Cardiac muscle cell (in vitro differentiated cells and primary cell): Measurements from ENCODE around the gene PPP3CA. TPM values are rescaled to one million over a fixed set of nuclear protein-coding genes. Genes with fewer than 3 reads are reported as not detected.
A peak's percentile ranks its signal among the peaks of the same experiment; 100 is the strongest.

Experiments used
- DNase-seq, 2 donors: peaks; one replicate each; pipeline versions ENCODE4 v3.0.0 to v3.0.0-alpha.2; 2010 to 2017; ENCODE audit warnings: low read depth in 1 of 2, low spot score in 1 of 2
- H3K27ac ChIP-seq: fragments of 200-600 bp; sonication (generic); 2 replicates; pipeline ENCODE4 v1.5.1; 2016
- H3K27me3 ChIP-seq: fragments of 200-600 bp; sonication (generic); 2 replicates; pipeline ENCODE4 v1.6.0; 2016; ENCODE audit warnings: control low read depth
- H3K36me3 ChIP-seq: fragments of 200-600 bp; sonication (generic); 2 replicates; pipeline ENCODE4 v1.5.1; 2016; ENCODE audit warnings: control low read depth
- H3K4me1 ChIP-seq: fragments of 200-600 bp; sonication (generic); 2 replicates; pipeline ENCODE4 v1.8.1; 2017; ENCODE audit warnings: low read depth, mild to moderate bottlenecking, mixed run types
- H3K4me3 ChIP-seq: fragments of 200-600 bp; sonication (generic); 2 replicates; pipeline ENCODE4 v1.5.1; 2016; ENCODE audit warnings: mild to moderate bottlenecking
- H3K9me3 ChIP-seq: fragments of 200-600 bp; sonication (generic); 2 replicates; pipeline ENCODE4 v1.5.1; 2017; ENCODE audit warnings: low read depth, mild to moderate bottlenecking, control low read depth
- polyA plus RNA-seq: library from polyadenylated mRNA; unstranded; fragments of >200 nt; fragmentation: Nextera tagmentation; extraction: Ambion mirVana; gene quantifications from 2 replicates; pipeline ENCODE4 v1.2.1, GENCODE V29; 2016
- total RNA-seq: library from RNA; depleted of rRNA; stranded (reverse); fragments of >200 nt; gene quantifications from 2 replicates; pipeline ENCODE4 v1.2.3, GENCODE V29; 2016
- TF ChIP-seq, protein P1 (sequence below): IDR thresholded peaks from 2 replicates; pipeline ENCODE4 v1.5.1; 2012; ENCODE audit warnings: low read depth, mild to moderate bottlenecking, low read length

Gene PPP3CA
- total and polyA plus RNA-seq, 2 experiments from 2014 or later = 8.2 to 21.3 TPM

DNA sequence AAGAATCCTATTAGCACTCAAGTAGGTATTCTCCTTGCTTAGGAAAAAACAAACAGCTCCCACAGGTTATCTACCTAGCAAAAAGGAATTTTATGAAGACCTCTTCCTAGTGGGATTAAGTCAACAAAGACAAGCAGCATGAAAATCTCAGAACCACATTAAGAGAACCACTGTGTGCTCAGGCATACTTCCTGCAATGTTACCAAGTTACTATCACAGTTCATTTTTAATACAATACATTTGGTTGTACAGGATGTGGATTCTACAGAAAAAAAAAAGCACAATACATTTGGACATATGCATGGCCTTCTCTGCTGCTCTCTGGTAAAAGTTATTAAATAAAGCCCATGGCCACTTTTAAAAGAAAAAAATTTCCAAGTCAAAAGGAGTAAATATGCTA is 193.7 kb downstream of the PPP3CA start:
- no peak for DNase-seq
- no peak overlapping the region for H3K4me3 ChIP-seq
- H3K9me3 ChIP-seq = no peaks in the 10 kb centered on the region
- H3K4me1 ChIP-seq = peaks cover 4% of the 10 kb centered on the region
- no peaks in the 10 kb centered on the region for H3K36me3 ChIP-seq
- H3K27ac ChIP-seq = no peak overlapping the region
- H3K27me3 ChIP-seq = no peaks in the 10 kb centered on the region
- TF ChIP-seq, protein P1, sequence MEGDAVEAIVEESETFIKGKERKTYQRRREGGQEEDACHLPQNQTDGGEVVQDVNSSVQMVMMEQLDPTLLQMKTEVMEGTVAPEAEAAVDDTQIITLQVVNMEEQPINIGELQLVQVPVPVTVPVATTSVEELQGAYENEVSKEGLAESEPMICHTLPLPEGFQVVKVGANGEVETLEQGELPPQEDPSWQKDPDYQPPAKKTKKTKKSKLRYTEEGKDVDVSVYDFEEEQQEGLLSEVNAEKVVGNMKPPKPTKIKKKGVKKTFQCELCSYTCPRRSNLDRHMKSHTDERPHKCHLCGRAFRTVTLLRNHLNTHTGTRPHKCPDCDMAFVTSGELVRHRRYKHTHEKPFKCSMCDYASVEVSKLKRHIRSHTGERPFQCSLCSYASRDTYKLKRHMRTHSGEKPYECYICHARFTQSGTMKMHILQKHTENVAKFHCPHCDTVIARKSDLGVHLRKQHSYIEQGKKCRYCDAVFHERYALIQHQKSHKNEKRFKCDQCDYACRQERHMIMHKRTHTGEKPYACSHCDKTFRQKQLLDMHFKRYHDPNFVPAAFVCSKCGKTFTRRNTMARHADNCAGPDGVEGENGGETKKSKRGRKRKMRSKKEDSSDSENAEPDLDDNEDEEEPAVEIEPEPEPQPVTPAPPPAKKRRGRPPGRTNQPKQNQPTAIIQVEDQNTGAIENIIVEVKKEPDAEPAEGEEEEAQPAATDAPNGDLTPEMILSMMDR = no peak

DNA sequence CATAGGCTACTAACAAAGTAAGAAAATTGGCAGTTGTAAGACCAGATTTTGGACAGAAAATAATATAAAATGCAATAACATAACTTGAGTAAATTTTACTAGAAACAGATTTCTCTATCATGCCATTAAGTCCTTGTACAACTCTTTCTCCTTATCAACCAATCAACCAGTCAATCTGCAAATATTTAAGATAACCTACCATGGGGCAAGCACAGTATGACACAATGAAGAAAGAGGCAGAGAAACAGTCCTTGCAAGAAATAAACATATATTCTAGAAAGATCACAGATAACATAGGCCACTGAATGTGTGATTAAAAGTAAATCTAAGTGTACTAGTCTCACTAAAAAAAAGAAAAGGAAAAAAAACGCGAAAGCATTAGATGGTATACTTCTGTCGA is 194.8 kb downstream of the PPP3CA start:
- TF ChIP-seq, protein P1 = no peak
- no peak for DNase-seq

DNA sequence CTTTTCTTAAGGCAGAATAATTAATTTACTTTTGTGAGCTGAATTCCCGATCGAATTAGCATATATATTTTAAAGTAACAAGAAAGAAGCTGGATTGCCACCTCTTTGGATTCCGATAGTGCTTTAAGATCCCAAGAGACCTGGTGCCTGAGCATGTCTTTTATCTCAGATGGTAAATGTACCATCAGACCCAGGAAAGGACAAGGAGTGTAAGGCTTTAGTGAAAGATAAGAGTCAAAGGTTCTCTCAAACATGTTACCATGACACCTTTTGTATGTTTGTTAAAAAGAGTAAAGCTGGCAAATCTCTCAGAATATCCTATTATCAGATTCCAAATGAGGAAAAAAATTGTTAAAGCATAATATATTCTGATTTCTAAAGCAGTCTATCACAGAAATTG is 198.8 kb downstream of the PPP3CA start:
- TF ChIP-seq, protein P1 = no peak
- peak in 1 of 2 donors; percentile 4 for DNase-seq
- H3K36me3 ChIP-seq = no peaks in the 10 kb centered on the region
- no peak overlapping the region for H3K4me3 ChIP-seq
- no peak overlapping the region for H3K27ac ChIP-seq
- H3K9me3 ChIP-seq = no peaks in the 10 kb centered on the region
- H3K4me1 ChIP-seq = peaks cover 14% of the 10 kb centered on the region
- no peaks in the 10 kb centered on the region for H3K27me3 ChIP-seq

More for the DNA sequence above, 194.8 kb downstream of the PPP3CA start:
- peaks cover 14% of the 10 kb centered on the region for H3K4me1 ChIP-seq
- H3K36me3 ChIP-seq = no peaks in the 10 kb centered on the region
- no peaks in the 10 kb centered on the region for H3K27me3 ChIP-seq
- H3K4me3 ChIP-seq = no peak overlapping the region
- H3K9me3 ChIP-seq = no peaks in the 10 kb centered on the region
- no peak overlapping the region for H3K27ac ChIP-seq

DNA sequence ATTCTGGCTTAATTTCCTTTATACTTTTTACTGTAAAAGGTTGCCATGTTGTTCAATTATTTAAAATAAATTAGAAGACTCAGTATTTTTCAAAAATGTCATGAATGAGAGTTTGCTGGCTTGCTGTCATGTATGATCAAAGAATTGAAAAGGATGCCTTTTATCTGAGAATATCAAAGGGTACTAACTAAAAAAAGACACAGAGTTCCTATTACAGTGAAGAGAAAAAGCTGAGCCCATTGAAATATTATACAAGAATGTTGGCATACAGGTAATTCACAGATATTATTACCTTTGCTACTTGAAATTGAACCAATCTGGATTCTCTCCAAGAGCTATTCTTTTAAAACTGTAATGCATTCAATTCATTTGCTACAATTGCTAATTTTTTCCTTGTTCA is 200.0 kb downstream of the PPP3CA start:
- DNase-seq = no peak
- TF ChIP-seq, protein P1 = no peak

DNA sequence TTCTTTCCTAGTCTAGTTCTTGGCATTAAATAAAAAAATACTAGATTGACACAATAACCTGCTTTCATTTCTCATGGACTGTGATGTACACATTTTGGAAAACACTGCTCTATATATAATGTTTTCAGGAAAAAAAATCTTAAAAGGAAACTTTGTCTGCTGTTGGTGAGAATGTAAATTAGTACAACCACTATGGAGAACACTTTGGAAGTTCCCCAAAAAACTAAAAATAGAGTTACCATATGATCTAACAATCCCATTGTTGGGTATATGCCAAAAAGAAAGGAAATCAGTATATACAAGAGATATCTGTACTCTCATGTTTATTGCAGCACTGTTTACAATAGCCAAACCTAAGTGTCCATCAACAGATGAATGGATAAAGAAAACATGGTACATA is 202.3 kb downstream of the PPP3CA start:
- Histone ChIP-seq H3K4me3 (no peak overlapping the region), H3K36me3 (no peaks in the 10 kb centered on the region), H3K4me1 (peaks cover 14% of the 10 kb centered on the region), H3K27ac (no peak overlapping the region), H3K27me3 (no peaks in the 10 kb centered on the region), H3K9me3 (no peaks in the 10 kb centered on the region)
- TF ChIP-seq, protein P1 = no peak
- no peak for DNase-seq

More for the DNA sequence above, 200.0 kb downstream of the PPP3CA start:
- Histone ChIP-seq H3K27me3 (no peaks in the 10 kb centered on the region), H3K9me3 (no peaks in the 10 kb centered on the region), H3K4me3 (no peak overlapping the region), H3K36me3 (no peaks in the 10 kb centered on the region), H3K27ac (no peak overlapping the region), H3K4me1 (peaks cover 14% of the 10 kb centered on the region)

DNA sequence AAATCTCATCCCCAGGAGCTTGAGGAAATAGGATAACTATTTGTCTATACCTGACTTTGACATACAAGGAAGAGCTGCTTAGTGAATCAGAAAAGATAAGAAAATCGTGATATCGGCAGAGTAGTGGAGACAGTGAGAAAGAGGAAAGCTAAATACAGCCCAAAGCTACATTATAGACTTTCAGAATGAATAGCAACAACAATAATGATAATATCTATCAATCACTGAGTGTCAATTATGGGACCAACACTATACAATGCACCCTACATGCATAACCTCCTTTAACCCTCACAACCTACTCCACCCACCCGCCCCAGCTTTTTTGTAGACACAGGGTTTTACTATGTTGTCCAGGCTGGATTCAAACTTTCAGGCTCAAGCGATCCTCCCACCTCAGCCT is 205.1 kb downstream of the PPP3CA start:
- no peaks in the 10 kb centered on the region for H3K36me3 ChIP-seq
- H3K27me3 ChIP-seq = no peaks in the 10 kb centered on the region
- TF ChIP-seq, protein P1 = no peak
- DNase-seq = no peak
- no peaks in the 10 kb centered on the region for H3K4me1 ChIP-seq
- H3K9me3 ChIP-seq = no peaks in the 10 kb centered on the region
- no peak overlapping the region for H3K27ac ChIP-seq
- H3K4me3 ChIP-seq = no peak overlapping the region
